Stimulated activated CD8-positive, alpha-beta memory T cell treated with anti-CD3 and anti-CD28 coated beads, Interleukin-2, amount 100 ng/mL, for 48 hours (primary cell): ENCODE measurements around the gene MAMLD1.

Source experiments
- DNase-seq, 2 donors: peaks; one replicate each; pipeline ENCODE4 v3.0.0-alpha.2; 2020; ENCODE audit warnings: low read depth in 2 of 2

The MAMLD1 gene

DNA sequence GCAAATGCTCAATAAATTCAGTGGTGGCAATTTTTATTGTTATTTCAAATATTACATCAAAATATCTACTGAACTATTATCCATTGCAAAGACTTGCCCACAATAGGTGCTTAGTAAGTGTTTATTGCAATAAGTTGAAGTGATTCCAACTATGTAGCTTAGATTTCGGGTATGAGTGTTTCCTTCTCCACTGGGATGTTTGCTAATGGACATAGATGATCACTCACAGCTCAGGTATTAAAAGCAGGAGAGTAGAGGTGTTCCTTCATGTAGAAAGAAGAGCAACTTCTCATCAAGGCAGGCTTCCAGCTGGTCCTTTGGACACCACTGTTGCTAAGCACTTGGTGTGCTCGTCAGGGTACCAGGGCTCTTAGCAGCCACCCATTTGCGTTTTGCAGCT lies 139.0 kb downstream of the MAMLD1 start:
- no peak for DNase-seq

DNA sequence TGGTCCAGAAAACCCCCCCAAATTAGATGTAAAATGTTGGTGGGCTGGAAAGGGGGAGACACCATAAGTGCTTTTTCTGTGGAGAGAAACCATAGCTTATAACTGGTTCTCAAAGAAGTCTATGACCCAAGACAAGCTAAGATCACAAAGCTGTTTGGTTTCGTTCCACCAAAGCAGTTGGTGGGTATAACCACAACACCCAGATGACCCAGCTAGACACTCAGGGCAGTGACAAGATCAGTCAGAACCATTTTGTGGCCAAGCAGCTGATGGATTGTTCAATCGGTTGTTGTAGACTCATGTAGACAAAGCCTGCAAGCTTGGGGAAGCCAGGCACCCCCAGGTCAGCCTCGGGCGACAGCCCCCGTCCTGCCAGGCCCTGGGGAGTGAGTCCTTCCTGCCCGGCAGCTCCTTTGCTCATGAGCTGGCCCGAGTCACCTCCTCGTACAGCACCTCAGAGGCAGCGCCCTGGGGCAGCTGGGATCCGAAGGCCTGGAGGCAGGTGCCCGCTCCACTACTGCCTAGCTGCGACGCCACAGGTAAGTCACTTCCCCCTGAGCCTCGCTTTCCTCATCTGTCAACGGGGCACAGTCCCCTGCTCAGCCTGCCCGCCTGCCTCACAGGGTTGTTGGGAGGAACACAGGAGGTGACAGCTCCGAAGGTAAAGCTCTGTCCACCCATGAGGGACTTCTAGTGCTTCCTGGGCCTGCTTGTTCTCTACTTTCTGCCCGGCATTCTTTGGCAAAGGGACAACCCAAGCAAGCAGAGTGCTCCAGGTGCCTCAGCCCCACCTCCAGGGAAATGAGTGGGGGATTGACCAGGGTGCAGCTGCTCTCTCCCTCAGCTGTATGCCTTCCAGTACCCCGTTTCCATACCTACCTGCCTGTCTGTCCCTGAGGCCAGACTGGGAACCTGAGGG lies 140.1 kb downstream of the MAMLD1 start:
- DNase-seq, result no peak

DNA sequence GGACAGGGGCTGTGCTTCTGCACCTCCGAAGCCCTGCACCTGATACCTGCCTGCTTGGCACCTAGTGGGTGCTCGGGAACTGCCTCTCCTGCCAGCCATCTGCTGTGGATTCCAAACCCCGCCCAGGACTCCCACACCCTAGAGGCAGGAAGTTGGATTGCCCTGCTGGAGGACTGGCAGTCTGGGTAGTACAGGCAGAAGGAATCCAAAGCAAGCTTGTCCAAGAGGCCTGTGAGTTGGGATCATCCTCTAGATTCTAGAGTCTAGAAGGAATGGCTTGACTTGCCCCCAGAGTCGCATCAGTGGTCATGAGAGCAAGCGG lies 140.7 kb downstream of the MAMLD1 start:
- DNase-seq, result no peak

DNA sequence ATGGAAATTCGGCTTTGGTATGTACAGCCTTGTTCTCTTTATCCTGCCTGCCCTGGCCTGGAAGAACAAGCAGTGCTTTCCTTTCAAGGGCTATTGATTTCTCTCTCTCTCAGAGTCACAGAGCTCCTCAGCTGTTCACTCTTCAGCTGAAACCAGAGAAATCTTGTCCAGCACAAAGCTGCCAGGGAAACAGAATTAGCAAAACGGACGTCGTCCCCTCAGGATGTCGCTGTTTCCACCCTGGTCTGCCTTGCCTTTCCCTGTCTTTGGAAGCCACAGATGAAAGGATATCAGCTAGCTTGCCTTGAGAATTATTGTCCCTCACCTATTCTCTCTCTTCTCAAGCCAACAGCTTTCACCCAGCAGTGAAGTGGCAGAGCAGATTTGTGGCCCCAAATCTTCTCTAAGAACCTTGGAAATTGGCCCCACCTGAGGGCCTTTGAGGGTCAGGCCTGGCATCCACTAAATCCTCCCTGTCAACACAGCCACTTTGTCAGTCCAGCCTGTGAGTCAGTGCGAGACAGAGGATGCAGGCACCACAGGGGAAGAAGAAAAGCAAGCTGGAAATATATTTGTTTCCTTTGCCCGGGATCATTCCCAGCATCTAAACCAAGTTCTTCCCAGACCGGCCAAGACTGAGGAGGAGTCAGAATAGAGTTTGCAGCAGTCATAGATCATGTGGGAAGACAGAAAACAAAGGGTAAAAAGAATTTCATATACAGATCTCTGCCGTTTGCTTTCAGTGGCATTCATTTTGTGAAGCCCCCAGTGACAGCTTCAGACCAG lies 141.5 kb downstream of the MAMLD1 start:
- no peak for DNase-seq

DNA sequence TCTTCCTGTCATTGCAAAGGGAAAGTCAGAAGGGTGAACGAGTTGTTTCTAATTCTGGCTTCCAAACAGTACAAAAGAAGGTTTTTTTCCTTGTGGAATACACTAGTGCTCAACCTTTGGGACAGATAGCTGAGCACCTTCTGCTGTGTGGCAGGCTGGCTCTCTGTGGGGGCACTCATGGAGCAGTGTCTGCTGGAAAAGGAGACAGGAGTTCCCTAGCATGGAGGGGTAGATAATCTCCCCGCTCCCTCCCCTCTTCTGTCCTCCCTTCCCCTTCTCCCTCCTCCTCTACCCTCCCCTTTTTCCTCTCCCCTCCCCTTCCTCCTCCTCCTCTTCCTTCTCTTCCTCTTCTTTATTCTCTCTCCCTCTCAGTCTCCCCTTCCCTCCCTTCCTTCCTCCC lies 142.9 kb downstream of the MAMLD1 start:
- DNase-seq, result no peak

DNA sequence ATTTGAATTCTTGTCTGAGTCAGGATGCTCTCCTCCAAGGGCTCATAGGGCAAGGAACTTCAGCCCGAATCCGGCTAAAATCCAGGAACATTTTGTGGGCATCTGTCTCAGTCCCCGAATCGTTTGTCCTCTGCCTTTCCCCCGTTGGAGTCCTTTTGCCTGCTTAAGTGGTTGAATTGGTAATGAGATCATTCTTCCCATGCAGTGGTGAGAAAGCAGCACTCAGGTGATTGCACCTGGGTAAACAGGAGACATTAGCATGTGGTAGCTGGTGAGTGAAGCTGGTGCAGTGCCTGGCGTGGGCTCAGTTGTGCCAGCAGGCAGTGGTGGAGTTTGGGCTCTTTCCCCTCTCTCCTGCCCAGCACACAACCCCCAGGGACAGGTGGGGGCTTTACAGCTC lies 143.4 kb downstream of the MAMLD1 start:
- DNase-seq, result no peak

DNA sequence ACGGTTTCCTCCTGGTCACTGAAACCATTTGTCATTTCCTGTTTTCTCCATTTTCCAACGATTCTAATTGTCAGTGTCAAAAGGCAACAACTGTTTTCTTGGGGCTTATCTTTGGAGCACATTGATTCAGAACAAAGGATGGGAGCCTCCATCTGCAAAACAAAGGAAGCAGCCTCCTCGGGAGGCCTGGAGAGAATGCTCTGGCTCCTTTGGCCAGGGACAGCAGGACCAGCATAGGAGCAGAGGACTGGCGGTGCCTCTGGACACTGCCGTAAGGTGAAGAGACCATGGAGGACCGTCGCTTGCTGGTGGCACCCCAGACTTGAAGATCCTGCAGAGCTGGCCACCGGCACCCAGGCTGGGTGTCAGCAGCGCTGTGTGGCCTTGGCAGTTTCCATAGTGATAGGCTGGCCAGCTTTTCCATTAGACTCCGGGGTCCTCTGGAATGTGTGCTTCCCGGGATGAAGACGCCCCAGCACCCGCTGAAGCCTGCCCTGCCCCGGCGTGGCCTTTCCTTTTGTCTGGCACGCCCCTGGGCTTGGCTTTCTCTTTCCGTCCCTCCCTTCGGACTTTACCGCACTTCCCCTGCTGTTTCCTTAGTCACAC lies 144.2 kb downstream of the MAMLD1 start:
- no peak for DNase-seq

DNA sequence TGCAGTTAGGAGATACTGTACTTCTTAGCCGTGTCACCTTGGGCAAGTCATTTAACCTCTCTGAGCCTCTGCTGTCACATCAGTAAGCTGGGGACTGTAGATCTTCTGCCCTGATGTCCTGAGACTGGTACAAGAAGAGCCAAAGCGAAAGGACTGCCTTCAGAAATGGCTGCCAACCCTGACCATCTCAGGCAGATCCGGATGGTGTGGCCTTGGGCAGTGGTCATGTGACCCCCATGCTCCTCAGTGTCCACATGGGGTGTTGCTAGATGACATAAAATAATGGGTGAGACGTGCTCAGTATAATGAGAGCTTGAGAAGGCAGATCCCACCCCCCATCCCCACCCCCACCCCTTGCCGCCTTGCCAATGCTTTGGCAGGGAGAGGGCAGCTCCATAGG lies 144.9 kb downstream of the MAMLD1 start:
- DNase-seq, result no peak

DNA sequence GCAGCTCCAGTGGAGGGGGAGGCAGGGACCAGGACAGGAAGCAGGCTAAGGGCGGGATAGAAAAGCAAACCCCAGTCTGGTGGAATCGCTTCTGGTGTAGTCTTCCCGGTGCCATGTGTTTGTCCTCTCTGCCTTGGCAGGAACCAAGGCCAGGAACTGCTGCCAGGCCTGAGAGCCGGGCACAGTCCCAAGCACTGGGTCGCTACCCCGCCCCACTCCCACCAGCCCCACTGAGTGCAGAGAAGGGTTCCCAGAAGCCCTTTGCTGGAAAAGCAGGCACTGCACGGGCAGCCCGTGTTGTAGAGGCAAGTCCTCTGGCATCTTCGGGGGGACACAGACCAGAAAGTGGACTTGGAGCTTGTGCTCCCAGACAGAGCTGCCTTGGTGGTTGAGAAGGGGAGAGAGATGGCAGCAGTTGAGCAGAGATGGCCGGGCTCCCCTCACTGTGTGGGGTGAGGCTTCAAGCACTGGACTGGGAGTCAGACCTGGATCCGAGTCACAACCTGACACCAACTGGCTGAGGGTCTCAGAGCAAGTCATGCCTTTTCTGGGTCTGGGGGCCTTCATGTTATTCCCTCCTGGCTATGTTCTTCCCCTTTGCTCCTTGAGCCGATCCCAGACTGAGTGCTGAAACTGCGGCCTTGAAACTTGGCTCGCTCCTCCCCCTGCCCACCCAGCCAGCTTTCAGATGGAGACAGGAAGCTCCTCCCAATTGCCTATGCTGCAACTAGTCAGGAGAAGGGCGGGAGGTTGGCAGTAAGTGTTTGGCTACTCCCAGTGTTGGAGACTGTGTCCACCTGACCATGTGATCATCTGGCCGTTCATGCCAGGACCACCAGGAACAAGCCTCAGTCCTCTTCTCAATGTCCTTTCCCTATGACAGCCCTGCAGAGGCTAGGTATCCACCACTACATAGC lies 145.6 kb downstream of the MAMLD1 start:
- no peak for DNase-seq

DNA sequence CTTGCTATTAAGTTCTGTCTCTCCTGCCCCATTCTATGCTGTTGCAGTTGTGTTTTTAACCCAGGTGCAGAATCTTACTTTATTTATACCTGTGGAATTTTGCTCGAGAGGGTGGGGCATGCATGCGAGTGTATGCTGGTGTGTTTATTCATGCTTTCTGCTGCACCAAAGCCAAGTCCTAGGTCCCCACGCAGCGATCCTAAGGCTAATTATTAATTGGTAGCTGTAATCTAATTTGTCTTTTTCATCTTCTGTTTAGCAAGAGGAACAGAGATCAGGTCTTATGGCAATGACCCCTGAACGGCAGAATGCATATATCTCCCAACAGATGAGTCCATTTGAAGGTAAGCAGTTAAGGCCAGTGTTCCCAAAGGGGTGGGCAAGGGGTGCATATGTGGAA lies 146.6 kb downstream of the MAMLD1 start:
- DNase-seq, result no peak

DNA sequence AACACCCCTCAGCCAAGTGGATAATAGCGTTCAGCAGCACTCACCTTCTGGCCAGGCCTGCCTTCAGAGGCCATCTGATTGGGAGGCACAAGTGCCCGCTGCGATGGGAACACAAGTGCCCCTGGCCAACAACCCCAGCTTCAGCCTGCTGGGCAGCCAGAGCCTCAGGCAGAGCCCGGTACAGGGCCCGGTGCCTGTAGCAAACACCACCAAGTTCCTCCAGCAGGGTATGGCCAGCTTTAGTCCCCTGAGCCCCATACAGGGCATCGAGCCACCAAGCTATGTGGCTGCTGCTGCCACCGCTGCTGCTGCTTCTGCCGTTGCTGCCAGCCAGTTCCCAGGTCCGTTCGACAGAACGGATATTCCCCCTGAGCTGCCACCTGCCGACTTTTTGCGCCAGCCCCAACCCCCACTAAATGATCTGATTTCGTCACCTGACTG lies 149.4 kb downstream of the MAMLD1 start:
- no peak for DNase-seq

DNA sequence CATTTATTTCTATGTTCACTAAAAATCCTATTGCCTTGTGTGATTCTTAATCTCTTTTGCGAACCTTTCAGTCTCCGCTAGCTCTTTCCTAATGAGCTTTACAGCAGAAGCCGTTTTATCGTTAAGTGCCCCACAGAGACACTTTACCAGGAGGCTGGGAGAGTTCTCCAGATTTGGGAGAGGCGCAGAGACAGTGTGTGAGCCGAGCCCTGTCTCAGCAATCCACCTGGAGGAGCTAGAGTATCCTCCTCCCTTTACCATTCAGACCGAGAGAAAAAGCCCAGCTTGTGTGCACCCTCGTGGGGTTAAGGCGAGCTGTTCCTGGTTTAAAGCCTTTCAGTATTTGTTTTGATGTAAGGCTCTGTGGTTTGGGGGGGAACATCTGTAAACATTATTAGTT lies 150.4 kb downstream of the MAMLD1 start:
- DNase-seq, result no peak

DNA sequence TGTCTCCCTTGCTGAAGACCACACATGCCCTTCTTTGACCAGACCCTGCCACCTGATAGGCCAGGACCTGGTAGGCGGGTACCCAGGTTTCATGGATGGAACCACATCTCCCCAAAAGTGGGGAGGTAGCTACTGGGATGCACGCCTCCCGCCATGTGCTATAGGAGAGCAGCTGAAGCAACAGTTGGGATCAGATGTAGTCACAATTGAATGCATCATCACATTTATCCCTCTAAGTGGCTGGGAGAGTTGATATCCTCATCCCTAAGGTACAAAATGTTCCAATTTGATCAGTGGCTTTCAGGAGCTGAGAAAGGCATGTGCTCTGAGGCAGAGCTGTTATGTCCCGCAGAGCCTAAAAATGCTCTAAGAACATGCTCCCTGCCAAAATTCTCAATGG lies 151.3 kb downstream of the MAMLD1 start:
- DNase-seq, result no peak

DNA sequence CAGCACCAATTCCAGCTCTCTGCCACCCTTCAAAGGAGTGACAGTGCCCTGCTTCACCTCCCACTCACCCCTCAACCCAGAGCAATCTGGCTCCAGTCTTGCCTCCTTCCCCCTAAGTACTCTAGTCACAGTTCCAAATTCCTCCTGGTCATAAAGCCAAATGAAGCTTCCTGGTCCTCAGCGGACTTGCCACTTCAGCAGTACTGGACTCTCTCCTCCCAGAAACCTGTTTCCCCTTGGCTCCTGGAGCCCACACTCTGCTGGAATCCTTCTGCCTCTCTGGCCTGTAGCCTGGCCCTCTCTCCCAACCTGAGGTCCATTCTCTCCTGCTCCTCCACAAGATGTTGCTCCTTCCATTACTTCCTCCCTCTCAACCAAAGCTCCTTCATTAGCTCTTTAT lies 152.7 kb downstream of the MAMLD1 start:
- no peak for DNase-seq

DNA sequence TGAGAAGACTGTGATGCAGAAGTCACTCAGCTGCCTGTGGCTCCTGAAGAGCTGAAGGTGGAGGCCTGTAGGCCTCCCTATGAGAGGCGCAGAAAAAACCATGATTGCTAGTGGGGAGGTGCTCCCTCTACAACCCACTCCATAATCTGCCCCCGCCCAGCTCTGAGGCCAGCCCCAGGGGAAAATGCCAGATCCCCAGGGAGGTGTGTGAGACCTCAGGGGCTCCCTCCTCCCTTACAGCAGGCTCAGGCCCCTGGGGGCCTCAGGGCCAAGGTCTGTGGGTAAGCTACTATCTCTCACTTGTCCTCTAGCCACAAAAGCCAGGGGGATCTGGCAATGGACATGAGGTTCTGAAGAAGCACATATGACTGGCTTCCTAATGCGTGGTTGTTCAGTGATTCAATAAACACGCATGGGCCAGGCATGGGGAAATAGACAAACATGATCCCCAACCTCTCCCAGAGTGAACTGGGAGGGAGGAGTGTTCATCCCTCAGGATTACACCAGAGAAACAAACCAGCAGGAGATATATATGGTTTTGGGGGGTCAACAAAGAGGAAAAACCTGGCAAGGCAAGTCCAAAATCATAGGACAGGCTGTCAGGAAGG lies 154.3 kb downstream of the MAMLD1 start:
- DNase-seq, result no peak

DNA sequence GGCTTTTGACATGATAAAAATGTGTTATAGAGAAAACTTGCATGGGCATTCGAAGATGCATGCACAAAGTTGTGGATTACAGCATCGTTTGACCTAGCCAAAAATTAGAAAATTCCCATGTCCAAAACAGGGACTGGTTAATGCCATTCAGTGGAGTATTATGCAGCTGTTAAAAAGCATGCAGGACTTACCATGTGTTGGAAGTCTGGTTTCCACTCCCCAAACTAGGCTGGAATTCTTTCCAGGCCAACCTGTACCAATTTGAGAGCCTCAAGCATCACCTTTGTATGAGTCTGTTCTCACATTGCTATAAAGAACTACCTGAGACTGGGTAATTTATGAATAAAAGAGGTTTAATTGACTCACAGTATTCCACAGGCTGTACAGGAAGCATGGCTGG lies 159.4 kb downstream of the MAMLD1 start:
- DNase-seq, result no peak

DNA sequence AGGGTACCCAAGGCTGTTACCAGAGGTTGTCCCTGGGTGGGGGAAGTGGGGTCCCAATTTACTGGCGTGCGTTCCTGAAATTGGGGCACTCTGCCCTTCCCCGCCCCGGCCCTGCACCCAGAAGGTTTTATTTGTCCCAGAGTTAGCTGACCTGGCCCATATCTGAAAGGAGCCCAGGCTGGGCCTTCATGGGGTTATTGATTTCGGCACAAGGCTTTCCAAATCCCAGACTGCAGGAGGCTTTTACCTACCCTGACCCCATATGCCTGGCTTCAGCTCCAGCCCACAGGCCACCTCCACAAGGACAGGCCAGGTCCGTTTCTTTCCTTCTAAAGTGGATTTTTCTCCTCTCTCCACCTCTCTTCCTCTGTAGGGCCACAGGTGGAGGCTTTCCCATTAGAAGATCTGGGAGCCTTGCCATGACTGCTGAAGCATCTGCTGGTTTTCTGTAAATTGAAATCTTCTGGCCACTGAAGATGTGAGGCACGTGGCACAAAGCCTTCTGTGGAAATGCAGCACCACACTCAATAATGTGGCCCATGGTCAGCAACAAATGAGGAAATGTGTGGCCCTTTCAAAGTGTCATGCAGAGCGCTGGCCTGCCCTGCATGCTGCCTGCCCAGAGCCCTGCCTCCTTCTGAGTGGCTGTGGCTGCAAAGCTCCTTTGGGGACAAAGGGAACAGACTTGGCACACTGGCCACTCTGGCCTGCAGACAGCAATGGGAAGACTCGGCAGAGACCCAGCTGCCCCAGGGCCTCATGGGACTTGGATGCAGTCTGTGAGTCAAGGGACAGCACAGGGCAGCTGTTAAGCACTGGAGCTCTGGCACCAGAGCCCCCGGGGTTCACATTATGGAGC lies 162.2 kb downstream of the MAMLD1 start:
- DNase-seq, result no peak

DNA sequence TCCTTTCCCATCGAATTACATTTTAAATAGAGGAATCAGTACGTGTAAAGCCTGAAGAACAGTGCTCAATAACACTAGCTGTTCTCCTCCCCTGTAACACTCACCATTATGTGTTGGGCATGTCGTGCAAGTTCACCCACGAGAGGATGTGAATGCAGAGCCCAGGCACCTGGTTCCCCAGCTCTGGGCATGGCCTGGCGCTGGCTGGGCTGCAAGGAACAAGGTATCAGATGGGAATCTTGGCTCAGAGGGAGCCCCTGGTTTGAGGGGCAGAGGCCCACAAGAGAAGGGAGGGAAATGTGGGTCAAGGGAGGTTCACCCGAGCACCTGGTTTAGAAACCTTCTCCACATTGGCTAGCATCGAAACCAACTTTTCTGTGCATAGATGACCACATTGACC lies 163.6 kb downstream of the MAMLD1 start:
- DNase-seq, result no peak

DNA sequence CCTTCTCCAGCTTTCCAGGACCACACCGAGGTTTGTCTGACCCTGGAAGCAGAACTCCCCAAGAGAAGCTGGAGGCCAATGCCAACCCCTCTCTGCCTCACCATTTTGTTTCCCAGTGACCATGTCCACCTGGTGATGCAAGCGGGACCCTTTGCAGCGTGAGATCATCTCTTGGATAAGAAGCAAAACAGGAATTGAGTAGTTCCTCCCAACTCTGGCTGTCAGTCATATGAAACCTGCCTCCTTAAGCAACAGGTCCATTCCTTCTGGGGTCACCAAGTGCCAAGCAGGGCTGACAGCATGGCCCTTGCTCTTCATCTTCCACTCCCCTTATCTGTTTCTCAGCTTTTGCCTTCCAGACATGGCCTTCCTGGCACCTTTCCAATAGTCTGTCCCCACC lies 164.0 kb downstream of the MAMLD1 start:
- no peak for DNase-seq

DNA sequence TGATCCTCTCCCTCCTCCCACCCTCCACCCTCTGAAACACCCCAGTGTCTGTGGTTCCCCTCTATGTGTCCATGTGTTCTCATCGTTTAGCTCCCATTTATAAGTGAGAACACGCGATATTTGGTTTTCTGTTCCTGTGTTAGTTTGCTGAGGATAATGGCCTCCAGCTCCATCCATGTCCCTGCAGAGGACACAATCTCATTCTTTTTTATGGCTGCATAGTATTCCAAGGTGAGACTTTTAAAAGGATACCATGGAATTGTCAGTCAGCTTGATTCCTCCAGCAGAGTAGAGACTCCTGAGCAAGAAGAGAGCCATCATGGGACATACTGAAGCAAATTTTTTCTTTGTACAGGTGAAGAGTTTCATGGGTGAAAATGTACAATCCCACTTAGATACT lies 166.5 kb downstream of the MAMLD1 start:
- no peak for DNase-seq
